Panc1 (cell line): ENCODE measurements around the gene COL26A1.
A peak's percentile ranks its signal among the peaks of the same experiment; 100 is the strongest.

Source experiments
- CTCF ChIP-seq: fragments of 450-650 bp; IDR thresholded peaks from 2 replicates; pipeline ENCODE4 v1.5.1; 2017; ENCODE audit warnings: mild to moderate bottlenecking
- POLR2AphosphoS5 ChIP-seq: IDR thresholded peaks from 2 replicates; pipeline ENCODE4 v1.6.1; 2012; ENCODE audit warnings: mild to moderate bottlenecking, low read depth, low read length, moderate library complexity
- TCF7L2 ChIP-seq: IDR thresholded peaks from 2 replicates; pipeline ENCODE4 v1.6.1; 2011; ENCODE audit warnings: mild to moderate bottlenecking, low read depth, low read length, inconsistent platforms

GRCh38 chr7:101486433-101487104 is 123.9 kb downstream of the COL26A1 start:
- TF ChIP-seq TCF7L2 (peak; percentile 64; the same call in 1 of the 2 replicates), CTCF (no peak), POLR2AphosphoS5 (no peak; the same call in 1 of the 2 replicates)
